ENCODE measurements around the gene PSMD10.

PSMD10 gene

DNA sequence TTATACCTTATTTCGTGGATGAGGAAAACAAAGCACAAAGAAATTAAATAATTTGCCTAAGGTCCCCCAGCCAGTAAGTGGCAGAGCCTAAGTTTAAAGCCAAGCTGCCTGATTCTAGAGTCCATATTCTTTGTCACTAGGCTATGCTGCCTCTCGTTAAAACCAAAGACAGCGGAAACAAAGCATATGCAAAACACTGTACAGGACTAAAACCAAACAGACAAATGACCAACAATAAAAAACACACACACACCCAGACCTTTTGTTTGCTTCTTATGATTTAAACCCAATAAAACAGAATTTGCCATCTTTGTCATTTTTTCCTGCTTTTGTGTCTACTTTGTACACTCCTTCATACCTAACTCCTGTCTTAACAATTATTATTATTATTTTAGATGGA is 56.6 kb downstream of the PSMD10 start:
- TF ChIP-seq, protein P1, sequence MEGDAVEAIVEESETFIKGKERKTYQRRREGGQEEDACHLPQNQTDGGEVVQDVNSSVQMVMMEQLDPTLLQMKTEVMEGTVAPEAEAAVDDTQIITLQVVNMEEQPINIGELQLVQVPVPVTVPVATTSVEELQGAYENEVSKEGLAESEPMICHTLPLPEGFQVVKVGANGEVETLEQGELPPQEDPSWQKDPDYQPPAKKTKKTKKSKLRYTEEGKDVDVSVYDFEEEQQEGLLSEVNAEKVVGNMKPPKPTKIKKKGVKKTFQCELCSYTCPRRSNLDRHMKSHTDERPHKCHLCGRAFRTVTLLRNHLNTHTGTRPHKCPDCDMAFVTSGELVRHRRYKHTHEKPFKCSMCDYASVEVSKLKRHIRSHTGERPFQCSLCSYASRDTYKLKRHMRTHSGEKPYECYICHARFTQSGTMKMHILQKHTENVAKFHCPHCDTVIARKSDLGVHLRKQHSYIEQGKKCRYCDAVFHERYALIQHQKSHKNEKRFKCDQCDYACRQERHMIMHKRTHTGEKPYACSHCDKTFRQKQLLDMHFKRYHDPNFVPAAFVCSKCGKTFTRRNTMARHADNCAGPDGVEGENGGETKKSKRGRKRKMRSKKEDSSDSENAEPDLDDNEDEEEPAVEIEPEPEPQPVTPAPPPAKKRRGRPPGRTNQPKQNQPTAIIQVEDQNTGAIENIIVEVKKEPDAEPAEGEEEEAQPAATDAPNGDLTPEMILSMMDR (IDR thresholded peaks at IDR 0.05; ENCODE audit: low read length) = no peak
- TF ChIP-seq EZH2 (IDR thresholded peaks at IDR 0.05; ENCODE audit: borderline replicate concordance, low read length) = no peak

More for the DNA sequence above, 56.6 kb downstream of the PSMD10 start:
- Histone ChIP-seq H4K20me1 (ENCODE audit: insufficient read depth, low read length) (no peaks in the 10 kb centered on the region), H3K27ac (ENCODE audit: low read depth, low read length, poor library complexity, severe bottlenecking) (no peak overlapping the region), H3F3A (ENCODE audit: insufficient read depth, low read length) (no peaks in the 10 kb centered on the region), H3K4me1 (ENCODE audit: insufficient read depth, low read length, severe bottlenecking) (no peaks in the 10 kb centered on the region), H2AFZ (ENCODE audit: low read length) (no peak overlapping the region), H3K9me2 (ENCODE audit: low read depth, low read length) (no peaks in the 10 kb centered on the region), H3K9me3 (ENCODE audit: low read length) (no peaks in the 10 kb centered on the region), H3K36me3 (ENCODE audit: insufficient read depth, low read length) (no peaks in the 10 kb centered on the region), H3K9ac (ENCODE audit: low read length) (no peak overlapping the region), H3K4me3 (ENCODE audit: low read depth, low read length, poor library complexity, severe bottlenecking) (no peak overlapping the region), H3K79me2 (ENCODE audit: insufficient read depth, low read length) (no peaks in the 10 kb centered on the region), H3K27me3 (ENCODE audit: insufficient read depth, low read length) (no peaks in the 10 kb centered on the region), H3K4me2 (ENCODE audit: low read length) (no peak overlapping the region)
